ENCODE data around the gene IGF1R. TPM values are rescaled to one million over a fixed set of nuclear protein-coding genes. Genes with fewer than 3 reads are reported as not detected.

IGF1R gene
- total RNA-seq, 4 donors from 2014 or later = 31.6 to 87.8 (median 60.0) TPM

GRCh38 chr15:98651036-98651481, 2.7 kb downstream of the IGF1R start:
- Histone ChIP-seq H3K36me3 (no peaks in the 10 kb centered on the region), H3K4me1 (peaks cover 0 to 53% (median 0%) of the 10 kb centered on the region in 3 donors), H3K27me3 (peaks cover 12% of the 10 kb centered on the region), H3K27ac (peak overlapping the region; percentile 0 to 98 (median 94)), H3K9me3 (no peaks in the 10 kb centered on the region), H3K4me3 (peak overlapping the region; percentile 58 to 67)
- no peak for TF ChIP-seq POLR2A (IDR thresholded peaks at IDR 0.05)
- no peak for TF ChIP-seq EP300 (IDR thresholded peaks at IDR 0.05)
- TF ChIP-seq POLR2AphosphoS5 (IDR thresholded peaks at IDR 0.05) = no peak
- no peak for TF ChIP-seq CTCF (IDR thresholded peaks at IDR 0.05)
- 12 to 15% methylated on average over 11 to 26 of the region's 28 CpGs for WGBS, 2 donors (ENCODE audit: low coverage in 1 of 2)
- no peak for ATAC-seq

DNA sequence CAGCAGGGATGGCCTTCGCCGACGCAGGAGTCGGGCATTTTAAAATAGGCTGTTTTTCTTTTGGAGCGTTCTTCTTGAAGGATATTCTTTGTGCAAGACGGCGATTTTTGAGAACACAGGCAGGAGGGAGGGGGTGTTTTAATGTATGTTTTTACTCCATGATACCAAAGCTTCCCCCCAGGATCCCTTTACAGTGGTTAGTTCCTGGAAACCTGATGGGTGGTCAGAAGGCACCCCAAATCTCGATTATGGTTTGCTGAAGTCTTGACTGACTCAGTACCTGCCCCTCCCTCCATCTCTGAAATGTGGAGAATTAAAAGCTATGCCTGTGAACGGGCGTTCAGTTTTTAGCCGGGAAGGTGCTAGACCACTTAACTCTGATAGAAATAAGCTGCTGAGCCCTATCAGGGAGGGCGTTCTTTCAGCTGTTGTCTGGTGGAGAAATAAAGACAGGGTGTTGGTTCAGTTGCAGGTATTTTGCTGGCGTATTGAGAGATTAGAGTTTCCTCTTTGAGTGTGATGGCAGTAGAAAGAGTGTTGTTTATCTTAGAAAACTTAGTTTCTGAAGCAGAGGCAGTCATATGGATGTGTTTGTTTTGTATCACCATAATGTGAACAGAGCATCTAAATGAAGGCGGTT, 3.4 kb downstream of the IGF1R start:
- 21 to 48% methylated on average over 11 to 13 of the region's 14 CpGs for WGBS, 2 donors (ENCODE audit: low coverage in 1 of 2)
- H3K4me3 ChIP-seq = peak overlapping the region; percentile 58 to 67
- no peak for ATAC-seq
- TF ChIP-seq POLR2A (IDR thresholded peaks at IDR 0.05) (no peak), POLR2AphosphoS5 (IDR thresholded peaks at IDR 0.05) (no peak), CTCF (IDR thresholded peaks at IDR 0.05) (no peak), EP300 (IDR thresholded peaks at IDR 0.05) (no peak)
- no peaks in the 10 kb centered on the region for H3K9me3 ChIP-seq
- no peaks in the 10 kb centered on the region for H3K36me3 ChIP-seq
- H3K27ac ChIP-seq = peak overlapping the region; percentile 0 to 98 (median 94)
- peaks cover 0 to 50% (median 0%) of the 10 kb centered on the region in 3 donors for H3K4me1 ChIP-seq
- peaks cover 7% of the 10 kb centered on the region for H3K27me3 ChIP-seq

DNA sequence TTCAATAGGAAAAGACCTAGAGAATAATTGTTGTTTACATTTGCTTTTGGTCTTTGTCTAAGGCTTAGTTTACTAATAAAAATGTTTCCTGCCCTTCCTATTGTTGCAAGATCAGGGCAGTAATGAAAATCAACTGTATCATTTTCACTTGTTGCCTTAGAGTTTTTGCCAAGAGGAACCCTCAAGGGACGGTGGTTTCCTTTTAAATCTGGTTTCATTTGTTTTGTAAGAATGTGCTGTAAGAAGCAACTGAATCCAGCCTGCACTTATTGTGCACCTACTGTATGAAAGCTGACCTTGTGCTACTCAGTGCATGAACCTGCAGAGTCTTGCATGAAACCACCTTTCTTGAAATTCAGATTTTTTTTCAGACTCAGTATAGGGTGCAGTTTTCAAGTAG, 5.3 kb downstream of the IGF1R start:
- 20 to 31% methylated on average over 1 of the region's 1 CpG for WGBS, 2 donors (ENCODE audit: low coverage in 1 of 2)
- no peak for ATAC-seq
- no peaks in the 10 kb centered on the region for H3K27me3 ChIP-seq
- H3K4me1 ChIP-seq = peaks cover 0 to 57% (median 4%) of the 10 kb centered on the region in 3 donors
- TF ChIP-seq POLR2A (IDR thresholded peaks at IDR 0.05) = no peak
- TF ChIP-seq POLR2AphosphoS5 (IDR thresholded peaks at IDR 0.05) = no peak
- TF ChIP-seq CTCF (IDR thresholded peaks at IDR 0.05) = no peak
- TF ChIP-seq EP300 (IDR thresholded peaks at IDR 0.05) = no peak
- no peak overlapping the region for H3K27ac ChIP-seq
- H3K9me3 ChIP-seq = no peaks in the 10 kb centered on the region
- no peak overlapping the region for H3K4me3 ChIP-seq
- no peaks in the 10 kb centered on the region for H3K36me3 ChIP-seq

DNA sequence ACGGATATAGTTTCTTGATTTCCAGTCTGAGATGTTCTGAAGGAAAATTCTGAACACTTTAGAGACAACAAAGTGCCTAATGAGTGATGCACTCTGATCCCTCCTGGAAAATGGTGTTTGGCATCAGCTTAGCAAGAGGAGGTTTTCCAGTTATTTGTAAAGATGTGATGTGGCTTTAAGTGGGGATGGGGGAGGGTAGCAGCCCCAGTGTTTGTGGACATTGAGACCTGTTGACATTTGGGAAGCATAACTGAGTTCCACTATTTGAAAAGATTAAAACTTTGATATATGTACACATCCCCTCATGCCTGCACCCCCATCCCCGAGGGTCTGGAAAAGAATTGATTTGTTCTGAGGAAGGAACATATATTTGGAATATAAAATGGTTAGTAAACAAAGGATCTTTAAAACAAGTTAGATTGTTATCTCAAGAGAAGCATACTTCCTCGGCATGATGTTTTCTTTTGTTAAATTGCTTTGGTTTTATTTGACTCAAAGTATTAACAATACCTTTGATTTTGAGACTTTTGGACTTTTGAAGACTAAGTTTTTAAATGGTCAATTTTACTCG, 6.5 kb downstream of the IGF1R start:
- H3K27me3 ChIP-seq = no peaks in the 10 kb centered on the region
- H3K9me3 ChIP-seq = no peaks in the 10 kb centered on the region
- no peak for ATAC-seq
- 79 to 80% methylated on average over 4 of the region's 4 CpGs for WGBS, 2 donors (ENCODE audit: low coverage in 1 of 2)
- no peaks in the 10 kb centered on the region for H3K36me3 ChIP-seq
- no peak overlapping the region for H3K4me3 ChIP-seq
- TF ChIP-seq POLR2AphosphoS5 (IDR thresholded peaks at IDR 0.05) (no peak), CTCF (IDR thresholded peaks at IDR 0.05) (no peak), EP300 (IDR thresholded peaks at IDR 0.05) (no peak), POLR2A (IDR thresholded peaks at IDR 0.05) (no peak)
- H3K27ac ChIP-seq = no peak overlapping the region
- H3K4me1 ChIP-seq = peaks cover 0 to 65% (median 9%) of the 10 kb centered on the region in 3 donors

DNA sequence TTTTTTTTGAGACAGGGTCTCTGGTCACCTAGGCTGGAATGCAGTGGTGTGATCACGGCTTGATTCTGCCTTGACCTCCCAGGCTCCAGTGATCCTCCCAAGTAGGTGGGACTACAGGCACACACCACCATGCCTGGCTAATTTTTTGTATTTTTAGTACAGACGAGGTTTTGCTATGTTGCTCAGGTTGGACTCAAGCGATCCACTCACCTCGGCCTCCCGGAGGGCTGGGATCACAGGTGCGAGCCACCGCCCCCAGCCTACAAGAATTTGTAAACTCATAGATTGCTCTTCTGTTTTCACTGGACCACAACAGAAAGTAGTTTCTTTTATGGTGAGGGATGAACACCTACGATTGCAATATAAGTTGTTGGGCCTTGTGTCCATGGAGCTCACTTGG, 7.4 kb downstream of the IGF1R start:
- WGBS, 2 donors (ENCODE audit: low coverage in 1 of 2) = 83 to 85% methylated on average over 5 to 7 of the region's 8 CpGs
- H3K4me1 ChIP-seq = peaks cover 0 to 70% (median 9%) of the 10 kb centered on the region in 3 donors

More for the DNA sequence above, 7.4 kb downstream of the IGF1R start:
- TF ChIP-seq EP300 (IDR thresholded peaks at IDR 0.05) (no peak), POLR2AphosphoS5 (IDR thresholded peaks at IDR 0.05) (no peak), CTCF (IDR thresholded peaks at IDR 0.05) (no peak), POLR2A (IDR thresholded peaks at IDR 0.05) (no peak)
- H3K27ac ChIP-seq = no peak overlapping the region
- no peak for ATAC-seq
- no peak overlapping the region for H3K4me3 ChIP-seq
- no peaks in the 10 kb centered on the region for H3K9me3 ChIP-seq
- no peaks in the 10 kb centered on the region for H3K36me3 ChIP-seq
- H3K27me3 ChIP-seq = no peaks in the 10 kb centered on the region
